ENCODE results near the gene SLC1A3.

SLC1A3 gene

DNA sequence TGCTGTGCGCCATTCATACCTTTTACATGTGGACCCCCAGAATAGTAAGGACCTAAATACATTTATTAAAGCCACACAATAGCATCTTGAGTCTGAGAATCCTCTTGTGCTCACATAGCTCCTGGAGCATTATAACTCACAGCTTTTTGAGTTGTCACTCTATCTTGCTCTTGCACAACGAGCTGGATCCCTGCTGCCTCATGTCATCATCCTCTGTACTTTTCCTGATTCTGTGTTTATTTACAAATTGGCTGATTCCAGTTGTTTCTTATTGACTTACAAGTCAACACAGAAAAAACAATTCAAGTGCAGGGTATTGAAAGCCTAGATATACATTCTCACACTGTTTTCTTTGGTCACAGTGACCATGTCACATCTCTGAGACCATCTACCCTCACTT, 112.9 kb downstream of the SLC1A3 start:
- Histone ChIP-seq H3K27ac (no peak overlapping the region), H3K36me3 (replicated peaks) (no peaks in the 10 kb centered on the region), H3K4me3 (ENCODE audit: low read depth, low read length) (no peak overlapping the region), H3K27me3 (replicated peaks) (peaks cover 4% of the 10 kb centered on the region)
- in situ Hi-C loops (cut with HindIII; ENCODE audit: low pct_ligation_motif_present, low sequenced_read_pairs), result no loop called here
- no peak for TF ChIP-seq CTCF (IDR thresholded peaks at IDR 0.05; ENCODE audit: low read depth, low read length, missing control alignments)
- no peak for DNase-seq

- in situ Hi-C loops (cut with HindIII; ENCODE audit: low pct_ligation_motif_present, low sequenced_read_pairs), result no loop called here
- Histone ChIP-seq H3K27me3 (replicated peaks) (peaks cover 4% of the 10 kb centered on the region), H3K27ac (no peak overlapping the region), H3K4me3 (ENCODE audit: low read depth, low read length) (no peak overlapping the region), H3K36me3 (replicated peaks) (no peaks in the 10 kb centered on the region)
- no peak for TF ChIP-seq CTCF (IDR thresholded peaks at IDR 0.05; ENCODE audit: low read depth, low read length, missing control alignments)
- no peak for DNase-seq
Measured at GRCh38 chr5:36720688-36721087, 114.3 kb downstream of the SLC1A3 start.

- no peak for TF ChIP-seq CTCF (IDR thresholded peaks at IDR 0.05; ENCODE audit: low read depth, low read length, missing control alignments)
- H3K27ac ChIP-seq, result no peak overlapping the region
- in situ Hi-C loops (cut with HindIII; ENCODE audit: low pct_ligation_motif_present, low sequenced_read_pairs), result no loop called here
Measured at GRCh38 chr5:36721664-36722235, 115.3 kb downstream of the SLC1A3 start.

DNA sequence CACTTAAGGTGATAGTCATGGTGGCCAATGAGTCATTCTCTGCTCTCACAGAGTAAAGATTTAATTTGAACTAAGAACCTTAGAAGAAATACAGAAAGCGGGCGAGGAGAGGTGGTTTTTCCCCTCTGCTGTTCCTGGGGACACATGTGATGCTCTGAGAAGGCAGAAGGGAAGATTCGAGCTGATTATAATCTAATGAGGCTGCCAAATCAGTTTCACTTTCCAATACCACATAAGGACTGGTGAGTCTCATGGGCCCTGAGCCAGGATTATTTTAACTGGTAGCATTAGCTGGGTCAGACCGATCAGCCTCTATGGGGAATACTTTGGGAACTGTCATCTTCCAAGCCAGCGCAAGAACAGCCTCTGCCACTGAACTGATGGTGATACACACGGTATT, 116.5 kb downstream of the SLC1A3 start:
- Histone ChIP-seq H3K4me3 (ENCODE audit: low read depth, low read length) (no peak overlapping the region), H3K27me3 (replicated peaks) (peaks cover 2% of the 10 kb centered on the region), H3K36me3 (replicated peaks) (no peaks in the 10 kb centered on the region), H3K27ac (no peak overlapping the region)
- TF ChIP-seq CTCF (IDR thresholded peaks at IDR 0.05; ENCODE audit: low read depth, low read length, missing control alignments), result no peak
- in situ Hi-C loops (cut with HindIII; ENCODE audit: low pct_ligation_motif_present, low sequenced_read_pairs), result no loop called here
- DNase-seq, result peak; percentile 7

More at GRCh38 chr5:36721664-36722235, 115.3 kb downstream of the SLC1A3 start:
- no peaks in the 10 kb centered on the region for H3K36me3 ChIP-seq (replicated peaks)
- no peak overlapping the region for H3K4me3 ChIP-seq (ENCODE audit: low read depth, low read length)
- DNase-seq, result no peak
- peaks cover 4% of the 10 kb centered on the region for H3K27me3 ChIP-seq (replicated peaks)

GRCh38 chr5:36723912-36724311, 117.5 kb downstream of the SLC1A3 start:
- DNase-seq, result no peak
- H3K27me3 ChIP-seq (replicated peaks), result no peaks in the 10 kb centered on the region
- no peak overlapping the region for H3K27ac ChIP-seq
- H3K36me3 ChIP-seq (replicated peaks), result no peaks in the 10 kb centered on the region
- TF ChIP-seq CTCF (IDR thresholded peaks at IDR 0.05; ENCODE audit: low read depth, low read length, missing control alignments), result no peak
- in situ Hi-C loops (cut with HindIII; ENCODE audit: low pct_ligation_motif_present, low sequenced_read_pairs), result no loop called here
- no peak overlapping the region for H3K4me3 ChIP-seq (ENCODE audit: low read depth, low read length)

All from brain microvascular endothelial cell (primary cell).